Psoas muscle (tissue), 8 donors: ENCODE data around the gene MRPL19. TPM values are rescaled to one million over a fixed set of nuclear protein-coding genes. Genes with fewer than 3 reads are reported as not detected.

Source experiments
- ATAC-seq, 4 donors: fragments of 200-7000 bp; cut with Tn5 transposase; one replicate each; pipeline ENCODE4 v1.9.1; 2020; ENCODE audit warnings: moderate library complexity in 3 of 4, mild to moderate bottlenecking in 2 of 4
- DNase-seq, 2 donors: peaks; one replicate each; pipeline ENCODE4 v3.0.0-alpha.2; 2020
- H3K27ac ChIP-seq: fragments of 200-600 bp; one replicate; pipeline ENCODE4 v1.8.0; 2022
- H3K27me3 ChIP-seq, 3 donors: fragments of 200-600 bp in 1 of 3; one replicate each; pipeline versions ENCODE4 v1.6.1 to v1.8.0; 2013 to 2022; ENCODE audit warnings: low read length in 2 of 3, mild to moderate bottlenecking in 2 of 3, moderate library complexity in 1 of 3; ENCODE audit not compliant: insufficient read depth in 3 of 3
- H3K36me3 ChIP-seq, 2 donors: fragments of 200-600 bp in 1 of 2; one replicate each; pipeline versions ENCODE4 v1.6.1 to v1.8.0; 2013 to 2022; ENCODE audit warnings: low read depth in 1 of 2, mild to moderate bottlenecking in 1 of 2, moderate library complexity in 1 of 2; ENCODE audit not compliant: insufficient read depth in 1 of 2
- H3K4me1 ChIP-seq: fragments of 200-600 bp; one replicate; pipeline ENCODE4 v1.8.0; 2022
- H3K4me3 ChIP-seq: fragments of 200-600 bp; one replicate; pipeline ENCODE4 v1.8.0; 2022; ENCODE audit warnings: mild to moderate bottlenecking
- H3K9me3 ChIP-seq: fragments of 200-600 bp; one replicate; pipeline ENCODE4 v1.8.0; 2022
- WGBS, 3 donors: extraction: QIAGEN DNeasy Blood & Tissue Kit; methylation state at CpG; one replicate each; pipeline versions ENCODE4 v1.1.6 to v1.1.7; 2013; 5-methylcytosine and 5-hydroxymethylcytosine counted together
- intact Hi-C, 2 donors: fragments of 100-400 bp; cut with DNase I; formaldehyde crosslinking; loops; one replicate each; pipeline versions ENCODE4 v1.11.0 to v1.14.2; 2022
- polyA plus RNA-seq, 3 donors: library from polyadenylated mRNA; stranded (reverse); fragments of 200-250 nt; gene quantifications; one replicate each; pipeline ENCODE4 v1.2.3, GENCODE V29; 2013
- total RNA-seq, 4 donors: library from RNA; stranded (reverse); fragmentation: NEBNext Ultra II Directional in 2 of 4; extraction: Animal tissue kit (Norgen Biotek cat#: 25700) in 2 of 4; gene quantifications; one replicate each; pipeline versions ENCODE4 v1.2.1 to v1.2.4, GENCODE V29; 2021 to 2023
- TF ChIP-seq, protein P1 (sequence below): fragments of 200-600 bp; IDR thresholded peaks from one replicate; pipeline ENCODE4 v1.8.0; 2022; ENCODE audit warnings: antibody characterized with exemption
- donor health status: healthy with polysubstance abuse.
- donor health status: DM: no; HTN: no; CAD: no; lungs with moderate emphysema.
- donor health status: Bipolar disorder and iron deficiency.
- donor health status: healthy.
- donor health status: DM: yes; HTN: yes; CAD: no.
- donor health status: DM: no; HTN: no; CAD: no.
- donor health status: DM: no; HTN: no; CAD: no.
- donor health status: DM: yes; HTN: yes; CAD: no.

Gene MRPL19
- total and polyA plus RNA-seq, 7 donors, result 32.4 to 88.1 (median 68.6) TPM

DNA sequence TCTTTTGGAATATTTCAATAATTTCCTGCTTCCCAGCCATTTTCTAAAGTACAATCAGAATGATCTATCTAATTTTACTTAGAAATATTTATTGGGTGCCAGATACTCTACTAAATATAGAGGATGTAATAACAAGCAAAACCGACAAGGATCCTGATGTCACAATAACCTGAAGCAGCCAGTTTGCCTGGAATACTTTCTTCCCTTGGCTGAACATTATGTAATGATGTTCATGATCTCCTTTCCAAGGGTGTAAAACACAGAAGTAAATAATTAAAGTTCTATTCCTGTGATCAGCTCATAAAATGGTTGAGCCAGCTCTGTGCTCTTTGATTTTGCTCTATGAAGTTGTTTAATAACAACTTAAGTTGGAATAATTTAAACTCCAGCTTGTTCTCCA, 2.6 kb upstream of the MRPL19 start:
- H3K27me3 ChIP-seq, result no peaks in the 10 kb centered on the region
- H3K4me3 ChIP-seq, result peak overlapping the region; percentile 54
- DNase-seq (no peak), ATAC-seq (peak in 2 of 4 donors; percentile 45 to 57)
- TF ChIP-seq, protein P1, sequence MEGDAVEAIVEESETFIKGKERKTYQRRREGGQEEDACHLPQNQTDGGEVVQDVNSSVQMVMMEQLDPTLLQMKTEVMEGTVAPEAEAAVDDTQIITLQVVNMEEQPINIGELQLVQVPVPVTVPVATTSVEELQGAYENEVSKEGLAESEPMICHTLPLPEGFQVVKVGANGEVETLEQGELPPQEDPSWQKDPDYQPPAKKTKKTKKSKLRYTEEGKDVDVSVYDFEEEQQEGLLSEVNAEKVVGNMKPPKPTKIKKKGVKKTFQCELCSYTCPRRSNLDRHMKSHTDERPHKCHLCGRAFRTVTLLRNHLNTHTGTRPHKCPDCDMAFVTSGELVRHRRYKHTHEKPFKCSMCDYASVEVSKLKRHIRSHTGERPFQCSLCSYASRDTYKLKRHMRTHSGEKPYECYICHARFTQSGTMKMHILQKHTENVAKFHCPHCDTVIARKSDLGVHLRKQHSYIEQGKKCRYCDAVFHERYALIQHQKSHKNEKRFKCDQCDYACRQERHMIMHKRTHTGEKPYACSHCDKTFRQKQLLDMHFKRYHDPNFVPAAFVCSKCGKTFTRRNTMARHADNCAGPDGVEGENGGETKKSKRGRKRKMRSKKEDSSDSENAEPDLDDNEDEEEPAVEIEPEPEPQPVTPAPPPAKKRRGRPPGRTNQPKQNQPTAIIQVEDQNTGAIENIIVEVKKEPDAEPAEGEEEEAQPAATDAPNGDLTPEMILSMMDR, result no peak
- peaks cover 47% of the 10 kb centered on the region for H3K4me1 ChIP-seq
- H3K27ac ChIP-seq, result peak overlapping the region; percentile 83
- H3K36me3 ChIP-seq, result peaks cover 0 to 11% of the 10 kb centered on the region in 2 donors
- intact Hi-C loops, result loop anchor here in 1 of 2 donors (5.0 kb wide), 1 partner anchor 33 kb away; no protein-coding TSS in a partner anchor
- no peaks in the 10 kb centered on the region for H3K9me3 ChIP-seq
- WGBS, 3 donors, result 14 to 32% (median 26%) methylated on average over 1 of the region's 1 CpG

GRCh38 chr2:75645643-75646042, 940 bp upstream of the MRPL19 start:
- intact Hi-C loops, result loop anchor here in 1 of 2 donors (5.0 kb wide), 1 partner anchor 62 kb away; no protein-coding TSS in a partner anchor
- Histone ChIP-seq H3K36me3 (peaks cover 2 to 28% of the 10 kb centered on the region in 2 donors), H3K4me3 (peak overlapping the region; percentile 95), H3K27ac (peak overlapping the region; percentile 83), H3K27me3 (no peaks in the 10 kb centered on the region), H3K4me1 (peaks cover 47% of the 10 kb centered on the region), H3K9me3 (no peaks in the 10 kb centered on the region)
- ATAC-seq (no peak), DNase-seq (no peak)
- 95 to 97% (median 96%) methylated on average over 10 of the region's 10 CpGs for WGBS, 3 donors
- TF ChIP-seq, protein P1, result no peak

DNA sequence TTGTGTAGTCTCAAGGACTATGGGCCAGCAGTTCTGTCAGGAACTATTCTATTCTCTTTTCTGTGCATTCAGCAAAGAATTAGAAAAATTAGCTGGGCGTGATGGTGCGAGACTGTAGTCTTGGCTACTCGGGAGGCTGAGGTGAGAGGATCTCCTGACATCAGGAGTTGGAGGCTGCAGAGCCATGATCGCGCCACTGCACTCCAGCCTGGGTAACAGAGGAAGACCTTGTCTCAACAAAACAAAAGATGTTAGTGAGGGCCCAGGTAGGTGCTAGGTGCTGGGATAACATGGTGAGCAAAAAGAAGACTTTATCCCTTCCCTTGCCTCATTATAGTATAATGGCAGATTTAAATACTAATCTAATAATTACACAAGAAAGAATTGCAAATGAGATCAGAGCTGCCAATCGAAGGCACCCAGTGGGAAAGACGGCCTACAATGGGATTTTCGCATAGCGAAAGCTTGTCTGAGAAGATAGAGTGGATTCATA, 447 bp upstream of the MRPL19 start:
- Histone ChIP-seq H3K9me3 (no peaks in the 10 kb centered on the region), H3K4me3 (peak overlapping the region; percentile 95), H3K27ac (peak overlapping the region; percentile 83), H3K36me3 (peaks cover 6 to 33% of the 10 kb centered on the region in 2 donors), H3K4me1 (peaks cover 42% of the 10 kb centered on the region), H3K27me3 (no peaks in the 10 kb centered on the region)
- no peak for DNase-seq
- ATAC-seq, result no peak
- intact Hi-C loops, result loop anchor here in 1 of 2 donors (5.0 kb wide), 1 partner anchor 61 kb away; no protein-coding TSS in a partner anchor
- TF ChIP-seq, protein P1, result no peak
- 78 to 82% (median 81%) methylated on average over 9 of the region's 9 CpGs for WGBS, 3 donors

- TF ChIP-seq, protein P1, result no peak
- H3K4me3 ChIP-seq, result peak overlapping the region; percentile 95
- intact Hi-C loops, result loop anchor here in 1 of 2 donors (5.0 kb wide), 1 partner anchor 60 kb away; no protein-coding TSS in a partner anchor
- peaks cover 6 to 49% of the 10 kb centered on the region in 2 donors for H3K36me3 ChIP-seq
- peaks cover 33% of the 10 kb centered on the region for H3K4me1 ChIP-seq
- WGBS, 3 donors, result 64 to 72% (median 72%) methylated on average over 3 of the region's 3 CpGs
- ATAC-seq, result no peak
- H3K27ac ChIP-seq, result peak overlapping the region; percentile 83
- DNase-seq, result no peak
- no peaks in the 10 kb centered on the region for H3K27me3 ChIP-seq
- no peaks in the 10 kb centered on the region for H3K9me3 ChIP-seq
Measured at GRCh38 chr2:75647771-75648170, 1.2 kb downstream of the MRPL19 start.

- H3K27me3 ChIP-seq, result no peaks in the 10 kb centered on the region
- H3K27ac ChIP-seq, result no peak overlapping the region
- ATAC-seq (no peak), DNase-seq (no peak)
- peaks cover 8% of the 10 kb centered on the region for H3K4me1 ChIP-seq
- no peak overlapping the region for H3K4me3 ChIP-seq
- 92 to 100% (median 96%) methylated on average over 2 of the region's 2 CpGs for WGBS, 3 donors
- intact Hi-C loops, result loop anchor here (5.0 to 10.0 kb wide), 2 partner anchors 33 to 51 kb away; no protein-coding TSS in a partner anchor
- TF ChIP-seq, protein P1, result no peak
- peaks cover 6 to 88% of the 10 kb centered on the region in 2 donors for H3K36me3 ChIP-seq
- H3K9me3 ChIP-seq, result peaks cover 3% of the 10 kb centered on the region
Measured at GRCh38 chr2:75654012-75654411, 7.4 kb downstream of the MRPL19 start.
